ENCODE data around the gene MAPKAPK5. TPM values are rescaled to one million over a fixed set of nuclear protein-coding genes. Genes with fewer than 3 reads are reported as not detected.

Gene MAPKAPK5, protein sequence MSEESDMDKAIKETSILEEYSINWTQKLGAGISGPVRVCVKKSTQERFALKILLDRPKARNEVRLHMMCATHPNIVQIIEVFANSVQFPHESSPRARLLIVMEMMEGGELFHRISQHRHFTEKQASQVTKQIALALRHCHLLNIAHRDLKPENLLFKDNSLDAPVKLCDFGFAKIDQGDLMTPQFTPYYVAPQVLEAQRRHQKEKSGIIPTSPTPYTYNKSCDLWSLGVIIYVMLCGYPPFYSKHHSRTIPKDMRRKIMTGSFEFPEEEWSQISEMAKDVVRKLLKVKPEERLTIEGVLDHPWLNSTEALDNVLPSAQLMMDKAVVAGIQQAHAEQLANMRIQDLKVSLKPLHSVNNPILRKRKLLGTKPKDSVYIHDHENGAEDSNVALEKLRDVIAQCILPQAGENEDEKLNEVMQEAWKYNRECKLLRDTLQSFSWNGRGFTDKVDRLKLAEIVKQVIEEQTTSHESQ
- 41.4 and 45.0 TPM in 2 replicates for total RNA-seq
- long read RNA-seq, full-length matches to known transcripts: 1 of 6 reads
- long read RNA-seq, partial matches to known transcripts: 3 of 6 reads
- long read RNA-seq, other reads (novel, unspliced or antisense): 2 of 6 reads

DNA sequence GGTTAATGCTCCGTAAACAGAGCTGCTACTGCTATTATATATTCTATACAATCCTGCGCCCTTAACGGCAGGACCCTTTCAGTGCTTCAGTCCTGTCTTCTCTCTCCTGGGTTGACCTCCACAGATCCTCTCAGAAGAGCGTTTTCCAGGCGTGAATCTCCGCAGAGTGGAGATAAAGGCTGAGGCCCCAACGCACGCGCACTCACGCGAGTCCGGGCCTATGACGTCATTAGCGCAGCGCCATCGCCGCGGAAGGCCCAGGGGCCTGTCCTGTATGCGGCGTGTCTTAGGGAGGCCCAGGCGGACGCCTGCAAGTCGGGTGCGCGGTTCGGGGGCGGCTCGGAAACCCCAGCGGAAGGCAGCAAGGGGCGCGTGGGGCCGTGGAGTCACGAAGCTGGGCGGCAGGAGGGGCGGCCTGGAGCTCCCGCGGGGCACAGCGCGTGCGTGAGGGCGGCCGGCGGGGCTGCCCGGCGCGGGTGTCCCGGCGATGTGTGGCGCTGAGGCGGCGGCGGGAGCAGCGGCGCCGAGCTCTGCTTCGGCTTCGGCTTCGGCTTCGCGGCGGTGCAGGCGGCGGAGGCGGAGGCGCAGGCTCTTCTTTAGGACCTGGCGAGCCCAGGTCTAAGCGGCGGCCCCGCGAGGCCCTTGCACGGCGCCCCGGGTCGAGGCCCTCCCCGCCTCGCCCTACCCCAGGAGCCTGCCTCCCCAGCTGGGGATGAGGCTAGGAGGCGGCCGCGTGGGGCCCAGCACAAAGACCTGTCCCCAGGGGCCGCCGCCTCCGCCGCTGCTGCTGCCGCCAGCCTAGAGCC, at the start of gene MAPKAPK5:
Gene MAPKAPK5 (plus strand): TSS at position 479 of the 806 bp plus-strand sequence. CDS start 506 bp downstream, outside the sequence.
- H3K27me3 Mint-ChIP-seq (ENCODE audit: unreplicated experiment): no peaks in the 10 kb centered on the region
- peaks cover 7% of the 10 kb centered on the region for H3K36me3 Mint-ChIP-seq (ENCODE audit: unreplicated experiment)
- TF ChIP-seq, protein P1, sequence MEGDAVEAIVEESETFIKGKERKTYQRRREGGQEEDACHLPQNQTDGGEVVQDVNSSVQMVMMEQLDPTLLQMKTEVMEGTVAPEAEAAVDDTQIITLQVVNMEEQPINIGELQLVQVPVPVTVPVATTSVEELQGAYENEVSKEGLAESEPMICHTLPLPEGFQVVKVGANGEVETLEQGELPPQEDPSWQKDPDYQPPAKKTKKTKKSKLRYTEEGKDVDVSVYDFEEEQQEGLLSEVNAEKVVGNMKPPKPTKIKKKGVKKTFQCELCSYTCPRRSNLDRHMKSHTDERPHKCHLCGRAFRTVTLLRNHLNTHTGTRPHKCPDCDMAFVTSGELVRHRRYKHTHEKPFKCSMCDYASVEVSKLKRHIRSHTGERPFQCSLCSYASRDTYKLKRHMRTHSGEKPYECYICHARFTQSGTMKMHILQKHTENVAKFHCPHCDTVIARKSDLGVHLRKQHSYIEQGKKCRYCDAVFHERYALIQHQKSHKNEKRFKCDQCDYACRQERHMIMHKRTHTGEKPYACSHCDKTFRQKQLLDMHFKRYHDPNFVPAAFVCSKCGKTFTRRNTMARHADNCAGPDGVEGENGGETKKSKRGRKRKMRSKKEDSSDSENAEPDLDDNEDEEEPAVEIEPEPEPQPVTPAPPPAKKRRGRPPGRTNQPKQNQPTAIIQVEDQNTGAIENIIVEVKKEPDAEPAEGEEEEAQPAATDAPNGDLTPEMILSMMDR (IDR thresholded peaks at IDR 0.05): no peak
- H3K9me3 Mint-ChIP-seq (ENCODE audit: unreplicated experiment): no peaks in the 10 kb centered on the region
- peak within 1 kb of the TSS; percentile 94 for H3K4me3 Mint-ChIP-seq (ENCODE audit: unreplicated experiment)
- peak within 1 kb of the TSS; percentile 98 for H3K27ac Mint-ChIP-seq (ENCODE audit: unreplicated experiment)
- H3K4me1 Mint-ChIP-seq (ENCODE audit: unreplicated experiment): peaks cover 46% of the 10 kb centered on the region
- DNase-seq (ENCODE audit: extremely low spot score, unreplicated experiment): peak; percentile 97

DNA sequence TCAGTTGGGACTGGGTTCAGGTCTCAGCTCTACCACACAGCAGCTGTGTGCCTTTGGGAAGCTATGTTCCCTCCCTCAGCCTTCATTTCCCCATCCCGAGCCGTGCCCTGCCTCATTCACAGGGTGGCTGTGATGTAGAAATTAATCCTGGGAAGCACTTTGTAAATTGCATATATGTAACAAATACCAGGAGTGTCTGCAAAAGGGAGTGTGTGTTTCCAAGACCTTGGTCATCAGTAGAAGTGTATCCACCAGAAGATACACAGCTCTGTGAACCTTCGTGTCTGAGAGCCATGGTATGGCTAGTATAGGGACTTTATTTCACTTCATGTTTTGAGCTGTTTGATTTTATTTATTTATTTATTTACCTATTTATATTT, 49.2 kb upstream of the MAPKAPK5 start:
- TF ChIP-seq, protein P1 (IDR thresholded peaks at IDR 0.05): no peak
- no peak overlapping the region for H3K27ac Mint-ChIP-seq (ENCODE audit: unreplicated experiment)

DNA sequence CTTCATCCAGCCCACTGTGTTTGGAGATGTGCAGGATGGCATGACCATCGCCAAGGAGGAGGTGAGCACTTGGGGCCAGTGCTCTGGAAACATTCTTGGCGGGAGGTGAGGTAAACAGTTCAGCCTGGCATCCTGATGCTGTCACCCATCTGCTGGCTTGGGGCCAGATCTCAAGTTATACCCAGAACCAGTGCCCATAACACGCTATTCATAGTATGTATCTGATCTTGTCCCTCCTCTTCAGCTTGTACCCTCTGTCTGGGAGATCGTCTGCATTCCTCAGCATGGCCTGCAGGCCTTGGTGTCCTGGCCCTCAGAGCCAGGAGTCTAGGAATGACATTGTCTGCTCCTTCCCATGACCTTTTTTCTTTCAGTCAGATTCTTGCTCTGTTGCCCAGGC, 43.8 kb upstream of the MAPKAPK5 start:
- Mint-ChIP-seq H3K27me3 (ENCODE audit: unreplicated experiment) (no peaks in the 10 kb centered on the region), H3K4me1 (ENCODE audit: unreplicated experiment) (no peaks in the 10 kb centered on the region), H3K27ac (ENCODE audit: unreplicated experiment) (no peak overlapping the region), H3K36me3 (ENCODE audit: unreplicated experiment) (peaks cover 33% of the 10 kb centered on the region), H3K9me3 (ENCODE audit: unreplicated experiment) (no peaks in the 10 kb centered on the region), H3K4me3 (ENCODE audit: unreplicated experiment) (no peak overlapping the region)
- TF ChIP-seq, protein P1 (IDR thresholded peaks at IDR 0.05): no peak
- DNase-seq (ENCODE audit: extremely low spot score, unreplicated experiment): no peak

More for the DNA sequence above, 49.2 kb upstream of the MAPKAPK5 start:
- no peak for DNase-seq (ENCODE audit: extremely low spot score, unreplicated experiment)
- no peaks in the 10 kb centered on the region for H3K9me3 Mint-ChIP-seq (ENCODE audit: unreplicated experiment)
- no peak overlapping the region for H3K4me3 Mint-ChIP-seq (ENCODE audit: unreplicated experiment)
- H3K4me1 Mint-ChIP-seq (ENCODE audit: unreplicated experiment): peaks cover 2% of the 10 kb centered on the region
- H3K27me3 Mint-ChIP-seq (ENCODE audit: unreplicated experiment): no peaks in the 10 kb centered on the region
- H3K36me3 Mint-ChIP-seq (ENCODE audit: unreplicated experiment): peaks cover 28% of the 10 kb centered on the region

DNA sequence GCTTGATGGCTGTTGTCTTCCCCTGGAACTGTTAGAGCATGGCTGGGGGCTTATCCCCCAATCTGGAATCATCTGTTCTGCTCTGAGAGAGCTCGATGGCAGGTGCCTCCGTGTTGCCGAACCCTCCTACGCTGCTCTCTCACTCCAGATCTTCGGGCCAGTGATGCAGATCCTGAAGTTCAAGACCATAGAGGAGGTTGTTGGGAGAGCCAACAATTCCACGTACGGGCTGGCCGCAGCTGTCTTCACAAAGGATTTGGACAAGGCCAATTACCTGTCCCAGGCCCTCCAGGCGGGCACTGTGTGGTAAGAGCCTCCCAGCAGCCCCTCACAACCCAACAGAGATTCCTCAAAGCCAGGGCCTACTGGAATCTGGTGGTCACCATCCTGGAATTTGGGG, 42.3 kb upstream of the MAPKAPK5 start:
- Mint-ChIP-seq H3K36me3 (ENCODE audit: unreplicated experiment) (peaks cover 28% of the 10 kb centered on the region), H3K27me3 (ENCODE audit: unreplicated experiment) (no peaks in the 10 kb centered on the region), H3K4me3 (ENCODE audit: unreplicated experiment) (no peak overlapping the region), H3K4me1 (ENCODE audit: unreplicated experiment) (no peaks in the 10 kb centered on the region), H3K9me3 (ENCODE audit: unreplicated experiment) (no peaks in the 10 kb centered on the region), H3K27ac (ENCODE audit: unreplicated experiment) (no peak overlapping the region)
- DNase-seq (ENCODE audit: extremely low spot score, unreplicated experiment): no peak
- TF ChIP-seq, protein P1 (IDR thresholded peaks at IDR 0.05): no peak
